Measurements from ENCODE around the gene KRTAP5-11.
"Not testable (repeated sequence)": the region's sequence is repeated elsewhere in the genome, so short reads cannot be mapped to it uniquely, and the experiment has no call there.

The KRTAP5-11 gene

DNA sequence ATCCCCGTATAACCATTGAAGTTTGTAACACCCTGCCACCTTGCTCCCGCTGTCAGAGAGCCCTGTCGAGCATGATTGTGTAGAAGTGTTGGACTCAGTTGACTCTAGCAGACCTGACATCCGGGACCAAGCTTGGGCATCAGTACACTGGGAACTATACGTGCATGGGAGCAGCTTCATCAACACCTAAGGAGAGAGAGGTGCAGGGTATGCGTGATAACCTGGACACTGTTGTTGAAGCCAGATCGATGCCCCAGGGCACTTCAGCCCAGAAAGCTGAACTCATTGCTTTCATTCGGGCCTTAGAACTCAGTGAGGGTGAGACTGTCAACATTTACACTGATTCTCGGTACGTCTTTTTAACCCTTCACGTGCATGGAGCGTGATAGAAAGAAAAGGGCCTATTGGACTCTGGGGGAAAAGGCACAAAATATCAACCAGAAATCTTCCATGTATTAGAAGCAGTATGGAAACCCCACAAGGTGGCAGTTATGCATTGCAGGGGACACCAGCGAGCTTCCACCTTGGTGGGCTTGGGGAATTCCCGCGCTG, 31.8 kb upstream of the KRTAP5-11 start:
- not testable (repeated sequence) for H3K9ac ChIP-seq (ENCODE audit: low read depth, low read length, poor library complexity, severe bottlenecking); H3K79me2 ChIP-seq (ENCODE audit: insufficient read depth, low read length); H3F3A ChIP-seq (ENCODE audit: low read depth); H3K4me1 ChIP-seq (ENCODE audit: insufficient read depth, low read length, poor library complexity, severe bottlenecking); H2AFZ ChIP-seq (ENCODE audit: low read length); H3K4me2 ChIP-seq (ENCODE audit: low read depth, low read length, poor library complexity, severe bottlenecking); H3K9me3 ChIP-seq (ENCODE audit: insufficient read depth, low read depth, low read length); H3K27me3 ChIP-seq (ENCODE audit: insufficient read depth, low read length, poor library complexity, severe bottlenecking); H3K9me2 ChIP-seq (replicated peaks; ENCODE audit: low read depth, low read length); H3K4me3 ChIP-seq (ENCODE audit: low read length, poor library complexity, severe bottlenecking); H4K20me1 ChIP-seq (ENCODE audit: insufficient read depth, low read length, poor library complexity, severe bottlenecking); H3K36me3 ChIP-seq (ENCODE audit: insufficient read depth, low read length)

DNA sequence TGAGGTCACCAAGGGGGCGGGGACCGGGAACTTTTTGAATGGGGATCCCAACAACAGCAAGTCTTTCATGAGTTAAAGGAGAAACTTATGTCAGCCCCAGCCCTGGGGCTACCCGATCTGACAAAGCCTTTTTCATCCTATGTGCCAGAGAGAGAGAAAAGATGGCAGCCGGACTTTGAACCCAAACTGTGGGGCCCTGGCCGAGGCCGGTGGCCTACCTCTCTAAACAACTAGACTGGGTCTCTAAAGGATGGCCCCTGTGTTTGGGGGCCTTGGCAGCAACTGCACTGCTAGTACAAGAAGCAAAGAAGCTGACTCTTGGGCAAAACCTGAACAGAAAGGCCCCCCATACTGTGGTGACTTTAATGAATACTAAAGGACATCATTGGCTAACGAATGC, 31.3 kb upstream of the KRTAP5-11 start:
- H3K79me2 ChIP-seq (ENCODE audit: insufficient read depth, low read length); H3K4me1 ChIP-seq (ENCODE audit: insufficient read depth, low read length, poor library complexity, severe bottlenecking); H3F3A ChIP-seq (ENCODE audit: low read depth); H3K9me2 ChIP-seq (replicated peaks; ENCODE audit: low read depth, low read length); H3K36me3 ChIP-seq (ENCODE audit: insufficient read depth, low read length); H3K4me2 ChIP-seq (ENCODE audit: low read depth, low read length, poor library complexity, severe bottlenecking); H2AFZ ChIP-seq (ENCODE audit: low read length); H4K20me1 ChIP-seq (ENCODE audit: insufficient read depth, low read length, poor library complexity, severe bottlenecking); H3K9ac ChIP-seq (ENCODE audit: low read depth, low read length, poor library complexity, severe bottlenecking); H3K27me3 ChIP-seq (ENCODE audit: insufficient read depth, low read length, poor library complexity, severe bottlenecking); H3K4me3 ChIP-seq (ENCODE audit: low read length, poor library complexity, severe bottlenecking); H3K9me3 ChIP-seq (ENCODE audit: insufficient read depth, low read depth, low read length): not testable (repeated sequence)

DNA sequence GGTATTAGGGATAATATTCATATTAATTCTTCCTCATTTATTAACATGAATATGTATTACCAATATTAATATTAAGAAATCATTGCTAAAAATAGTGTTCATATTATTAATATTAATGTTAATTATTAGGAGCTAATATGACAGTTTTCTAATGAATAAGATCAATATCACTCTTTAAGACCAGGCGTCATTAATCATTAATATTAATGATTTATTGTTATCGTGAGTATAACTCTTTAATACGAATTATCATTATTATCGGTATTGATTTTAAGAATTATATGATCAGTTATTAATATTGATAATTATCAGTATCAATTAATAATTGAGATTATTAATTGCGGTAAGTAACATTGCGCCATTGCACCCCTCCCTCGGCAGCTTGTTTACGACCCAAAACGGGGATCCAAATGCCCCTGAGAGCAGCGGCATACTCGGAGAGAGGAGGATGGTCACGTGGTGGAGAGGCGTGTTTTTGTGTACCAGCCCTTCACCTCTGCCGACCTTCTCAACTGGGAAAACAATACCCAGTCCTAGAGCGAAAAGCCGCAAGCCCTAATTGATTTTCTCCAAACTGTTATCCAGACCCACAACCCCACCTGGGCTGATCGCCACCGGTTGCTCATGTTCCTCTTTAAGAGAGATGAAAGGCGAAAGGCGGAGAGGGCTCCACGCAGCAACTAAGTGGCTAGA, 28.7 kb upstream of the KRTAP5-11 start:
- not testable (repeated sequence) for H3K4me3 ChIP-seq (ENCODE audit: low read length, poor library complexity, severe bottlenecking); H3K79me2 ChIP-seq (ENCODE audit: insufficient read depth, low read length); H3K9me2 ChIP-seq (replicated peaks; ENCODE audit: low read depth, low read length); H3K9ac ChIP-seq (ENCODE audit: low read depth, low read length, poor library complexity, severe bottlenecking); H3K4me1 ChIP-seq (ENCODE audit: insufficient read depth, low read length, poor library complexity, severe bottlenecking); H3K4me2 ChIP-seq (ENCODE audit: low read depth, low read length, poor library complexity, severe bottlenecking); H3K36me3 ChIP-seq (ENCODE audit: insufficient read depth, low read length); H4K20me1 ChIP-seq (ENCODE audit: insufficient read depth, low read length, poor library complexity, severe bottlenecking); H3F3A ChIP-seq (ENCODE audit: low read depth); H3K27me3 ChIP-seq (ENCODE audit: insufficient read depth, low read length, poor library complexity, severe bottlenecking); H2AFZ ChIP-seq (ENCODE audit: low read length); H3K9me3 ChIP-seq (ENCODE audit: insufficient read depth, low read depth, low read length)

DNA sequence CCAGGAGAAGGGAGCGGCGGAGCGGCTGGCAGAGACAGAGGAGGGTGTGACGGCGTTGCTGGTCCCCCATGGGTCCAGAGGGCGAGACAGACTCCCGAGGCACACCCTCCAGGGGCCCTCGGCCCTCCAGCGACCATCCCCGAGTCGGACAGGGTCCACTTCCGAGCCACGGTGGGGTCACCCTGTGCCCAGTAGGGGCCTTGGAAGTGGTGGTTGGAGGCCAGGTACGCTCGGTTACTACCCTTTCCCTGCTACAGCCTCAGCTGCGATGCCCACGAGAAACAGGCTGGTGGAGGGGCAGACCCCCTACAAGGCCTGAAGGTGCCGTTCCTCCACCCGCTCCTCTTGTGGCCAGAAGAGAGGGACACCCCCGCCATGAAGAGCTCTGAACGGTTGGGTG, 25.6 kb upstream of the KRTAP5-11 start:
- H3K79me2 ChIP-seq (ENCODE audit: insufficient read depth, low read length); H3F3A ChIP-seq (ENCODE audit: low read depth); H3K36me3 ChIP-seq (ENCODE audit: insufficient read depth, low read length); H3K9me2 ChIP-seq (replicated peaks; ENCODE audit: low read depth, low read length); H4K20me1 ChIP-seq (ENCODE audit: insufficient read depth, low read length, poor library complexity, severe bottlenecking); H3K4me2 ChIP-seq (ENCODE audit: low read depth, low read length, poor library complexity, severe bottlenecking); H3K9me3 ChIP-seq (ENCODE audit: insufficient read depth, low read depth, low read length); H3K4me3 ChIP-seq (ENCODE audit: low read length, poor library complexity, severe bottlenecking); H3K4me1 ChIP-seq (ENCODE audit: insufficient read depth, low read length, poor library complexity, severe bottlenecking); H3K9ac ChIP-seq (ENCODE audit: low read depth, low read length, poor library complexity, severe bottlenecking); H2AFZ ChIP-seq (ENCODE audit: low read length); H3K27me3 ChIP-seq (ENCODE audit: insufficient read depth, low read length, poor library complexity, severe bottlenecking): not testable (repeated sequence)

DNA sequence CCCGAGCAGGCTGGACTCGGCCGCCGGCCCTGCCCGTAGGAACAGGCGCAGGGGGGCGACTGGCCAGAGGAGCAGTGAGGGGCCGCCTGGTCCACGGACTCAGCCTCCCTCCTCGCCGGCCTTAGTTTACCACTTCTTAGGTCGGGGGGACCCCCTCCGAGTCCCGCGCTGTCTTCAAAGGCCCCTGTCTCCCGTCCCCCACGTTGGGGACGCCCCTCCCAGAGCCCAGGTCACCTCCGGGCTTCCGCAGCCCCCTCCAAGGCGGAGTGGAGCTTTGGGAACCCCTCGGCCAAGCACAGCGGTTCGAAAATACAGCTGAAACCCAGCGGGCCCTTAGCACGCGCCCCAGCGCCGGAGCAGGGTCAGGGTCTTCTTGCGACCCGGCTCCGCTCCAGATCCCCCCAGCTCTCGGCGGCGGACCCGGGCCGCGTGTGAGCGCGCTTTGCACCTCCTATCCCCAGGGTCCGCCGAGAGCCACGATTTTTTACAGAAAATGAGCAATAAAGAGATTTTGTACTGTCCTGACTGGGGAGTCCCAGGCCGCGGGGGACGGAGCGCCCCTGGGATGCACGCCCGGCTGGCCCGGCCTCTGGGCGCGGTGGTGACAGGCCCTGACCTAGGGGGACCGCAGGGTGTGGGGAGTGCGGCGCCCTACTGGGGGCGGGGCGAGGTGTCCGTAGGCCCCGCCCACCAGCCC, 25.0 kb upstream of the KRTAP5-11 start:
- H3K9ac ChIP-seq (ENCODE audit: low read depth, low read length, poor library complexity, severe bottlenecking); H3K27me3 ChIP-seq (ENCODE audit: insufficient read depth, low read length, poor library complexity, severe bottlenecking): not testable (repeated sequence)

DNA sequence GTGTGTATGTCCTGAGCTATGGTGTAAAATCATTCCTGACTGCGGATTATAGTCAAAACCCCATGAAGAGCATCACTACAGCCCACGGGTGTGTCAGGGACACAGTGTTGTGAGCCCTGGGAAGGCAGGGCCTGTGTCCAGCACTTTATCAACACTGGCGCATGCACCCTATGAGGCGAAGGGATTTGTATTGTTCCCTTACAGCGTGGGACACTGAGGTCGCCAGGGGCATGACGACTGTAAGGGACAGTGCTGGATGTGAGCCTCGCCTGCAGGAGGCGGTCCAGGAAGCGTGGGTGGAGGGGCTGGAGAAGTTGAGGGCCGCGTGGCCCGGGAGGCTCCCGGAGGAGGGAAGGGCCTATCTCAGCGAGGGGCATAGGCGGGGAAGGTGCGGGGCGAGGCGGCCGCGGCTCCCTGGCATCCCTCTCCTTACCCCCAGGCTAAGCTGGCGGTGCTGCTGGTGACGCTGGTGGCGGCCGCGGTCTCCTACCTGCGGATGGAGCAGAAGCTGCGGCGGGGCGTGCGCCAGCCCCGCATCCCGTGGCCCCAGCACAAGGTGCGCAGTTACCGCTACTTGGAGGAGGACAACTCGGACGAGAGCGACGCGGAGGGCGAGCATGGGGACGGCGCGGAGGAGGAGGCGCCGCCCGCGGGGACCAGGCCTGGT, 24.3 kb upstream of the KRTAP5-11 start:
- H3K79me2 ChIP-seq (ENCODE audit: insufficient read depth, low read length); H3K4me2 ChIP-seq (ENCODE audit: low read depth, low read length, poor library complexity, severe bottlenecking); H3K9ac ChIP-seq (ENCODE audit: low read depth, low read length, poor library complexity, severe bottlenecking); H3K36me3 ChIP-seq (ENCODE audit: insufficient read depth, low read length); H3K9me3 ChIP-seq (ENCODE audit: insufficient read depth, low read depth, low read length); H3K9me2 ChIP-seq (replicated peaks; ENCODE audit: low read depth, low read length); H3F3A ChIP-seq (ENCODE audit: low read depth); H4K20me1 ChIP-seq (ENCODE audit: insufficient read depth, low read length, poor library complexity, severe bottlenecking); H3K4me1 ChIP-seq (ENCODE audit: insufficient read depth, low read length, poor library complexity, severe bottlenecking); H3K4me3 ChIP-seq (ENCODE audit: low read length, poor library complexity, severe bottlenecking); H2AFZ ChIP-seq (ENCODE audit: low read length); H3K27me3 ChIP-seq (ENCODE audit: insufficient read depth, low read length, poor library complexity, severe bottlenecking): not testable (repeated sequence)

More for the DNA sequence above, 25.0 kb upstream of the KRTAP5-11 start:
- H4K20me1 ChIP-seq (ENCODE audit: insufficient read depth, low read length, poor library complexity, severe bottlenecking); H3K36me3 ChIP-seq (ENCODE audit: insufficient read depth, low read length); H3K9me2 ChIP-seq (replicated peaks; ENCODE audit: low read depth, low read length); H3K9me3 ChIP-seq (ENCODE audit: insufficient read depth, low read depth, low read length); H3F3A ChIP-seq (ENCODE audit: low read depth); H3K4me2 ChIP-seq (ENCODE audit: low read depth, low read length, poor library complexity, severe bottlenecking); H3K4me1 ChIP-seq (ENCODE audit: insufficient read depth, low read length, poor library complexity, severe bottlenecking); H2AFZ ChIP-seq (ENCODE audit: low read length); H3K79me2 ChIP-seq (ENCODE audit: insufficient read depth, low read length); H3K4me3 ChIP-seq (ENCODE audit: low read length, poor library complexity, severe bottlenecking): not testable (repeated sequence)

Data from Loucy (cell line).